ENCODE data around the gene CATSPER3. TPM values are rescaled to one million over a fixed set of nuclear protein-coding genes. Genes with fewer than 3 reads are reported as not detected.

Gene CATSPER3
- total RNA-seq, 1 experiment from 2014 or later: 0.50 TPM

- no peak overlapping the region for H3K27ac ChIP-seq (ENCODE audit: insufficient read length, low read depth, low read length)
- no peak overlapping the region for H2BK12ac ChIP-seq (ENCODE audit: insufficient read length, low read depth, low read length)
- no peaks in the 10 kb centered on the region for H3K79me2 ChIP-seq (ENCODE audit: insufficient read depth, low read length)
- no peak overlapping the region for H3K4ac ChIP-seq (ENCODE audit: low read depth, low read length)
- H3K9me3 Mint-ChIP-seq: peaks cover 6 to 10% of the 10 kb centered on the region in 2 experiments; a peak in 4 of 5 replicates
- H3K23me2 ChIP-seq (ENCODE audit: insufficient read length, low read depth, low read length, poor library complexity, severe bottlenecking): no peaks in the 10 kb centered on the region
- no peak overlapping the region for H3K23ac ChIP-seq (ENCODE audit: insufficient read length, low read depth, low read length)
- H3K4me2 ChIP-seq (ENCODE audit: insufficient read depth, insufficient read length, low read length): no peak overlapping the region
- H3K27me3 ChIP-seq (ENCODE audit: insufficient read depth, low read length): no peaks in the 10 kb centered on the region
- WGBS (ENCODE audit: extremely low coverage, insufficient read length, low lambda C conversion rate): no CpG with 5 or more reads among the region's 2 CpGs
- H2BK15ac ChIP-seq (ENCODE audit: low read depth, low read length): no peak overlapping the region
- H3K4me1 ChIP-seq (ENCODE audit: insufficient read depth, low read length): peaks cover 6% of the 10 kb centered on the region
- no peak overlapping the region for H4K91ac ChIP-seq (ENCODE audit: insufficient read length, low read depth, low read length)
- peaks cover 20 to 23% of the 10 kb centered on the region in 2 experiments for H3K4me1 Mint-ChIP-seq
- no peak overlapping the region for H2BK120ac ChIP-seq (ENCODE audit: low read depth, low read length, poor library complexity, severe bottlenecking)
- peaks cover 0 to 8% (median 2%) of the 10 kb centered on the region in 3 experiments; a peak in 1 of 7 replicates for H3K36me3 Mint-ChIP-seq (ENCODE audit: insufficient read depth in 1 of 3, low read depth in 3 of 3)
- no peak overlapping the region for H4K5ac ChIP-seq (ENCODE audit: insufficient read length, low read depth, low read length)
- no peak overlapping the region for H2AFZ ChIP-seq (ENCODE audit: low read length)
- H3T11ph ChIP-seq (ENCODE audit: low read length): no peak overlapping the region
- H3K9ac ChIP-seq (ENCODE audit: extremely low read depth, insufficient read length, low read length): no peak overlapping the region
- no peak overlapping the region for H3K4me3 Mint-ChIP-seq
- no peak overlapping the region for H2BK20ac ChIP-seq (ENCODE audit: low read depth, low read length, poor library complexity, severe bottlenecking)
- no peaks in the 10 kb centered on the region for H4K20me1 ChIP-seq (ENCODE audit: control insufficient read depth, insufficient read depth, insufficient read length)
- no peak overlapping the region for H2BK5ac ChIP-seq (ENCODE audit: insufficient read length, low read length)
- no peak overlapping the region for H4K8ac ChIP-seq (replicated peaks; ENCODE audit: insufficient read length, low read depth, low read length)
- DNase-seq: no peak
- H3K56ac ChIP-seq (ENCODE audit: insufficient read length, low read depth, low read length): no peak overlapping the region
- no peak overlapping the region for H3K27ac Mint-ChIP-seq
- H3K18ac ChIP-seq (ENCODE audit: insufficient read length, low read depth, low read length): no peak overlapping the region
- H3K27me3 Mint-ChIP-seq (ENCODE audit: low read depth): peaks cover 17% of the 10 kb centered on the region
- H3K14ac ChIP-seq (ENCODE audit: insufficient read depth, low read length): no peak overlapping the region
- H3K9me3 ChIP-seq (ENCODE audit: control insufficient read depth, low read depth, low read length): no peaks in the 10 kb centered on the region
- no peak for TF ChIP-seq CTCF (conservative IDR thresholded peaks at IDR 0.05)
- H2AK5ac ChIP-seq (ENCODE audit: insufficient read length, low read length): no peak overlapping the region
- H3K79me1 ChIP-seq (ENCODE audit: insufficient read depth, low read depth, low read length, poor library complexity, severe bottlenecking): no peaks in the 10 kb centered on the region
Measured at GRCh38 chr5:134993161-134993560, 25.5 kb downstream of the CATSPER3 start.

All from H9 (cell line).